ENCODE measurements around the gene BCL10.

BCL10 gene

GRCh38 chr1:85229574-85230097 is 46.8 kb downstream of the BCL10 start (continued):
- TF ChIP-seq PRDM2 (tag by site-specific recombination; IDR thresholded peaks at IDR 0.05; ENCODE audit: borderline replicate concordance) = no peak

- no peaks in the 10 kb centered on the region for H3K36me3 ChIP-seq (ENCODE audit: control insufficient read depth in 2 of 2, insufficient read depth in 1 of 2, low read length in 2 of 2)
- ChIA-PET CTCF (interaction anchor here (1.7 kb wide), 1 partner anchor 26 kb away, joined by 7 read pairs; no protein-coding TSS in a partner anchor), POLR2A (no interaction called here)
- TF ChIP-seq ZNF701 (tag by site-specific recombination; IDR thresholded peaks at IDR 0.05) (no peak), ZNF837 (tag by site-specific recombination; IDR thresholded peaks at IDR 0.05) (no peak), ZNF626 (tag by site-specific recombination; IDR thresholded peaks at IDR 0.05) (no peak), PRDM2 (tag by site-specific recombination; IDR thresholded peaks at IDR 0.05; ENCODE audit: borderline replicate concordance) (no peak), ZNF311 (tag by site-specific recombination; IDR thresholded peaks at IDR 0.05; ENCODE audit: borderline replicate concordance) (no peak), ZNF391 (tag by site-specific recombination; IDR thresholded peaks at IDR 0.05; ENCODE audit: borderline replicate concordance, low read depth) (no peak), KLF9 (tag by site-specific recombination; IDR thresholded peaks at IDR 0.05; ENCODE audit: low read depth) (no peak), ZNF324 (tag by site-specific recombination; IDR thresholded peaks at IDR 0.05) (no peak), ZNF174 (tag by site-specific recombination; IDR thresholded peaks at IDR 0.05) (no peak), ZNF518A (tag by site-specific recombination; conservative IDR thresholded peaks at IDR 0.05; ENCODE audit: low read depth) (no peak), KLF7 (tag by site-specific recombination; IDR thresholded peaks at IDR 0.05; ENCODE audit: borderline replicate concordance) (no peak), ZSCAN18 (tag by site-specific recombination; IDR thresholded peaks at IDR 0.05) (no peak), BCL11A (tag by site-specific recombination; IDR thresholded peaks at IDR 0.05; ENCODE audit: low read depth) (no peak), ZNF596 (tag by site-specific recombination; IDR thresholded peaks at IDR 0.05) (no peak), ZNF585B (tag by site-specific recombination; IDR thresholded peaks at IDR 0.05) (no peak), ZFP3 (tag by site-specific recombination; IDR thresholded peaks at IDR 0.05; ENCODE audit: low read depth) (no peak)
- H3K4me1 ChIP-seq (ENCODE audit: control insufficient read depth, insufficient read depth, low read length) = peaks cover 13% of the 10 kb centered on the region
- no peak overlapping the region for H3K4me3 ChIP-seq (ENCODE audit: low read depth, low read length)
- no peaks in the 10 kb centered on the region for H3K9me3 ChIP-seq (ENCODE audit: control insufficient read depth, insufficient read depth, low read depth, low read length)
- H3K27ac ChIP-seq (ENCODE audit: extremely low read depth, low read depth, low read length) = no peak overlapping the region
These were observed 47.5 kb downstream of the BCL10 start for GRCh38 chr1:85228972-85229371.
